ENCODE measurements around the gene TIAM1.

- TF ChIP-seq CTCF (IDR thresholded peaks at IDR 0.05) (no peak), EP300 (IDR thresholded peaks at IDR 0.05) (no peak), POLR2A (IDR thresholded peaks at IDR 0.05) (no peak)
Observed at GRCh38 chr21:31251686-31252085, 92.4 kb downstream of the TIAM1 start.
